GM18520 (cell line): ENCODE results near the gene RBM39.

Source experiments
- ATAC-seq: cut with Tn5 transposase; IDR thresholded peaks from one replicate; pipeline ENCODE4 v1.9.1; 2021; ENCODE audit not compliant: unreplicated experiment

RBM39 gene

GRCh38 chr20:35680452-35681183, 61.4 kb downstream of the RBM39 start:
- ATAC-seq, result no peak

DNA sequence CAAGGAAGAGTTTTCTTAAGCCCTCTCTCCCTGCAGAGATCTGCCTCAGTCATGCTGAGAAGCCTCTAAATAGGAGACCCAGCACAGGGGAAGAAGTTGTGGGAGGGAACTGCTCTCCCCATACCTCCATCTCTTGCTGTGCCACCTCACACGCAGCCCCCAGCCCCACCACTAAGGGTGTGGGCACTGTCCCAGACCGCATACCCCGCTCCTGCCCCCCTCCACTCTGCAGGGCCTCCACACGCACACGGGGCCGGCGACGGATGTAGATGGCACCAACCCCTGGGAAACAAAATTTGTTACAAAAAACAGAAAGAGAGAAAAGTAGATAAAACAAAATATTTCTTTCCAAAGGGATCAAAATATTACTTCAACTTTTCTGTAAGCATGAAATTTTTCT, 67.1 kb downstream of the RBM39 start:
- no peak for ATAC-seq

GRCh38 chr20:35673884-35674283, 68.2 kb downstream of the RBM39 start:
- no peak for ATAC-seq

DNA sequence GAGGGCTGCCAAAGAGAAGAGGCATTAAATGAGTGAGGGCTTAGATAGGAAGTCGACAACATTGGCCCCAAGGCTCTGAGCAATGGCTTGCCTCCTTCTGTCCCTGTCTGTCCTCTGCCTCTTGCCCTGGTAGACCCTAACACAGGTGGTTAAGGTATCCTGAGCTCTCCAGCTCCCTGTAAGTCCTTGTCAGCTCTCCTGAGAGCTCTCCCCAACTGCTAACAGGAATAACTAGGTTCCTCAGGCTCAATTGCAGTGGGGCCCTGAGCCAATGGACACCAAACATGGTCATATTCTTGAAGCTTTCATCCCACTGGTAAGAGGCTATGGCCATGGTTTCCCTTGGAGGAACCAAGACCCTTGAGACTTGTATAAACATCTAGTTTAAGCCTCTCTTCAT, 72.4 kb downstream of the RBM39 start:
- ATAC-seq, result no peak

- no peak for ATAC-seq
Measured at GRCh38 chr20:35669221-35669620, 72.8 kb downstream of the RBM39 start.

- no peak for ATAC-seq
Measured at GRCh38 chr20:35665949-35666288, 76.1 kb downstream of the RBM39 start.

DNA sequence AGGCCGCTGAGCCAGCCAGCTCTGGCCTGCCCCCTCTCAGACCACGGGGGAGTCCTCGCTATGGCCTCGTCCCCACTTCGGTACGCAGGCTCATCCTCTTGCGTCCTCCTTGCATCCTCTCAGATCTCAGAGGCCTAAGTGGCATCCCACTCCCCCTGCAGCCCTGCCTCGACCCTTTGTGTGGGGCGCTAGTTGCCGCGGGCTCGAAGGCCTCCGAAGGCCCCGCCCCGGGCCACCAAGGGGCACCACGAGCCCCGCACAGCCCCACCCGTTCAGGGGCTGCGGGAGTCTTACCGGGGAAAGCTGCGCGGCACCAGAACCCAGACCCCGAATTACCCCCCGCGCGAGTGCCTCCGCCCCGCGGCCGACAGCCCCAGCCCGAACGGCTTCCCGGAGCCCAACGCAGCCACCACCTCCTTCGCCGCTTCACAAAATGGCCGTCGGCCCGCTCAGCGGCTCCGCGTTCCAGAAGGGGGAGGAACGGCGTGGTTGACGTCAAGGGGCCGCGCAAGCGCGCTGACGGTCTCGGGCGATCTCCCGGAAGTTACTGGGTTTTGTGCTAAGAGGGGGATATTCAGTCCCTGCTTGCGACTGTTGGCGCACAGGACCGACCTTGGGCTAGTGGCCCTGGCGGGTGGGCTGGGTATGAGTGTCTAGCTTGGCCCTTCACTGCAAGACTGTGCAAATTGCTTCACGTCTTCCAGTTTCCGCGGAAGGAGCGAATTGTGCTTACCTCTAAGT, 77.4 kb downstream of the RBM39 start, which contains the start of the genes CPNE1 and RBM12:
Gene CPNE1, minus strand, starts transcription at position 435 of the 741 bp plus-strand sequence. CDS start 31,977 bp downstream, outside the sequence.
Gene RBM12, minus strand, starts transcription at position 435 of the 741 bp plus-strand sequence. CDS start 9,578 bp downstream, outside the sequence.
- peak; percentile 50 for ATAC-seq

GRCh38 chr20:35663516-35664465, 78.3 kb downstream of the RBM39 start:
- peak; percentile 29 for ATAC-seq

- no peak for ATAC-seq
Measured at GRCh38 chr20:35662551-35662950, 79.5 kb downstream of the RBM39 start.

DNA sequence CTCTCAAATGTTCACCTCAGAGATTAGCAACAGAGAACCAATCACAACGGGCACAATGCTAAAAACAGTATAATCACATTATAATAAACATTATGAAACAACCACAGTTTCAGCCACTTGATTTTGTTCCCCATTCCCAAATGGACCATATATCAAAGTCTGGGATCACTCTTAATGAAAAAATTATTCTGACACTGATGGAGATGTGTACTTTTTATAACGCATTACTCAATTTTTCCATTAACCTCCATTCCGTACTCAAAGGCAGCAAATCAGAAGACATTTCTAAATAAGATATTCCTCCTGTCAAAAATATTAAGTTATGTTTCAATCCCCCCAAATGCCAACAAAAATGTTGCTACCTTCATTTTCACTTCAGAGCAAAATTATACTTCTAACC, 80.2 kb downstream of the RBM39 start:
- ATAC-seq, result no peak

- no peak for ATAC-seq
Measured at GRCh38 chr20:35661053-35661452, 81.0 kb downstream of the RBM39 start.

GRCh38 chr20:35660122-35660937, 81.7 kb downstream of the RBM39 start:
- no peak for ATAC-seq

- ATAC-seq, result no peak
Measured at GRCh38 chr20:35657271-35657670, 84.8 kb downstream of the RBM39 start.

DNA sequence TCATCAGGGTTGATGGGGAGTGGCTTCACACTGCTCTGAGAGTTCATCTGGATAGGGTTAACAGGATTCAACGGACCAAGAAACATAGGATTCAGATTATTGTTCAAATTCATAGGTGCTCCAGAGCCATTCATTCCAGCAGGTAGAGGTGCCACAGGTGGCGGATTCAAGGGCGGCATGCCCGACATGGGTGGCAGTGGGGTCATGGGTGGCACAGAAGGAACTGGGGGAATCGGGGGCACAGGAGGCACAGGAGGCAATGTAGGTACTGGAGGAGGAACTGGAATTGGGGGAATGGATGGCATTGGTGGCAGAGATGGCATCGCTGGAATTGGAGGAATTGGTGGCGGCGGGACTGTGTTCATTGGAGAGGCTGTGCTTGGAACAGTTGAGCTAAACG, 87.6 kb downstream of the RBM39 start:
- no peak for ATAC-seq

DNA sequence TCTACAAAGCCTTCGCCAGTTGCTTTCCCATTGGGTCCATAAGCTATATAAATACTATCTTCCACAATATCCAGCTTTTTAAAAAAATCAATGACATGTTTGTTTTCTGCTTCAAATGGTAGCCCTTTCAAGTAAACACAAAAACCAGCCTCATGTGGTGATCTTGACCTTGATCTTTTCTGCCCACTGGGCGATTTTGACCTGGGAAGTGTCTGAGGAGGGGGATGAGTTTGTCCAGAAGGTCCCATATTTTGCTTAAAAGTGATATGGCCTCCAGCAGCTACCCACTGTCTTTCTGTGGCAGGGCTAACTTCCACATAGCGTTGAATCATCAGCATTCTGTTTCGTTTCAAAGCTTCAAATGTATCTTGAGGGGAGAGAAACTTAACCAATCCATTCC, 88.2 kb downstream of the RBM39 start:
- ATAC-seq, result no peak
